Islet of Langerhans (tissue), 1 donor: Measurements from ENCODE around the gene PRKCB.
"Not testable (repeated sequence)": the region's sequence is repeated elsewhere in the genome, so short reads cannot be mapped to it uniquely, and the experiment has no call there.

Experiments
- FAIRE-seq: peaks from one replicate; lab custom pipeline; 2011; peaks lifted over from hg19 to GRCh38; lab: Jason Lieb, UNC

Gene PRKCB

GRCh38 chr16:24009955-24010354 lies 174.2 kb downstream of the PRKCB start:
- FAIRE-seq: no peak

GRCh38 chr16:24010440-24011089 lies 174.8 kb downstream of the PRKCB start:
- FAIRE-seq: no peak

- no peak for FAIRE-seq
Observed at GRCh38 chr16:24011237-24011636, 175.5 kb downstream of the PRKCB start.

GRCh38 chr16:24013054-24013636 lies 177.4 kb downstream of the PRKCB start:
- FAIRE-seq: no peak

GRCh38 chr16:24013864-24014645 lies 178.3 kb downstream of the PRKCB start:
- no peak for FAIRE-seq

- FAIRE-seq: not testable (repeated sequence)
Observed at GRCh38 chr16:24014955-24015354, 179.2 kb downstream of the PRKCB start.

GRCh38 chr16:24015923-24016322 lies 180.1 kb downstream of the PRKCB start:
- no peak for FAIRE-seq

GRCh38 chr16:24018485-24018884 lies 182.7 kb downstream of the PRKCB start:
- FAIRE-seq: no peak

- no peak for FAIRE-seq
Observed at GRCh38 chr16:24022797-24023196, 187.0 kb downstream of the PRKCB start.

- FAIRE-seq: no peak
Observed at GRCh38 chr16:24023621-24024020, 187.8 kb downstream of the PRKCB start.

- no peak for FAIRE-seq
Observed at GRCh38 chr16:24024971-24025370, 189.2 kb downstream of the PRKCB start.

GRCh38 chr16:24027466-24027865 lies 191.7 kb downstream of the PRKCB start:
- FAIRE-seq: no peak

GRCh38 chr16:24029841-24030240 lies 194.1 kb downstream of the PRKCB start:
- FAIRE-seq: not testable (repeated sequence)

GRCh38 chr16:24035127-24035842 lies 199.5 kb downstream of the PRKCB start:
- FAIRE-seq: no peak

GRCh38 chr16:24036038-24036543 lies 200.3 kb downstream of the PRKCB start:
- no peak for FAIRE-seq

GRCh38 chr16:24036614-24037013 lies 200.8 kb downstream of the PRKCB start:
- no peak for FAIRE-seq

GRCh38 chr16:24037335-24037734 lies 201.6 kb downstream of the PRKCB start:
- FAIRE-seq: no peak

- no peak for FAIRE-seq
Observed at GRCh38 chr16:24041834-24042631, 206.2 kb downstream of the PRKCB start.

GRCh38 chr16:24044467-24044866 lies 208.7 kb downstream of the PRKCB start:
- no peak for FAIRE-seq

- FAIRE-seq: no peak
Observed at GRCh38 chr16:24045641-24046040, 209.9 kb downstream of the PRKCB start.

GRCh38 chr16:24046442-24046841 lies 210.7 kb downstream of the PRKCB start:
- FAIRE-seq: no peak

- FAIRE-seq: no peak
Observed at GRCh38 chr16:24049113-24049512, 213.3 kb downstream of the PRKCB start.
